Left kidney (tissue), 2 donors: Measurements from ENCODE around the gene ISCA1. TPM values are rescaled to one million over a fixed set of nuclear protein-coding genes. Genes with fewer than 3 reads are reported as not detected.

ENCODE experiments used
- DNase-seq: peaks from one replicate; pipeline ENCODE4 v3.0.0-alpha.2; 2013
- polyA plus RNA-seq: library from polyadenylated mRNA; unstranded; fragments of 120-200 nt; gene quantifications from one replicate; pipeline ENCODE4 v1.2.1, GENCODE V29; 2013; ENCODE audit not compliant: insufficient read length

Gene ISCA1
- polyA plus RNA-seq, 1 donor = 61.3 TPM

GRCh38 chr9:86238861-86239770, 43.2 kb downstream of the ISCA1 start:
- peak; percentile 19 for DNase-seq

- no peak for DNase-seq
These were observed 51.5 kb downstream of the ISCA1 start for GRCh38 chr9:86230858-86231257.

- no peak for DNase-seq
These were observed 59.7 kb downstream of the ISCA1 start for GRCh38 chr9:86222667-86223066.

- no peak for DNase-seq
These were observed 62.7 kb downstream of the ISCA1 start for GRCh38 chr9:86219606-86220005.

GRCh38 chr9:86217076-86217755, 65.1 kb downstream of the ISCA1 start:
- DNase-seq = no peak

Other genes starting within 250 kb of the ISCA1 start
- 162 TPM for gene GOLM1, start 183.0 kb downstream of the ISCA1 start, polyA plus RNA-seq
- 0.15 TPM for gene C9orf153, start 22.9 kb downstream of the ISCA1 start, polyA plus RNA-seq
- 29.7 TPM for gene TUT7, start 71.9 kb upstream of the ISCA1 start, polyA plus RNA-seq